OCI-LY7 (cell line): ENCODE measurements around the gene RIMBP2. TPM values are rescaled to one million over a fixed set of nuclear protein-coding genes. Genes with fewer than 3 reads are reported as not detected.

Experiments used
- BruUV-seq: library from RNA; stranded (reverse); fragments of 400-500 nt; replicated peaks from 2 replicates; lab custom pipeline; 2021; lab: Mats Ljungman, UMichigan
- CTCF ChIA-PET: fragments of 300-600 bp; sonication (Branson Sonifier 250); formaldehyde crosslinking; loops from one replicate; lab custom pipeline; 2022; ENCODE audit warnings: antibody characterized with exemption; ENCODE audit not compliant: unreplicated experiment; lab: Charles Lee
- POLR2A ChIA-PET: fragments of 300-600 bp; sonication (Branson Sonifier 250); formaldehyde crosslinking; loops from one replicate; lab custom pipeline; 2022; ENCODE audit warnings: antibody characterized with exemption; lab: Charles Lee
- DNase-seq: peaks from one replicate; pipeline ENCODE4 v3.0.0-alpha.2; 2015; ENCODE audit warnings: low spot score
- H2AFZ ChIP-seq: fragments of 200-600 bp; sonication (generic), shearing (Covaris generic); 2 replicates; pipeline ENCODE4 v1.6.1; 2014; ENCODE audit warnings: mild to moderate bottlenecking, antibody characterized with exemption, low read length, moderate library complexity
- H3K27ac ChIP-seq: fragments of 200-600 bp; sonication (generic); 2 replicates; pipeline ENCODE4 v1.5.1; 2014; ENCODE audit warnings: mixed run types, low read depth, mild to moderate bottlenecking, moderate library complexity, low read length, inconsistent platforms; ENCODE audit not compliant: poor library complexity, severe bottlenecking
- H3K36me3 ChIP-seq: fragments of 200-600 bp; sonication (generic); 2 replicates; pipeline ENCODE4 v1.6.1; 2014; ENCODE audit warnings: mild to moderate bottlenecking, antibody characterized with exemption, low read length, moderate library complexity, mixed read lengths; ENCODE audit not compliant: insufficient read depth
- H3K4me1 ChIP-seq: fragments of 200-600 bp; sonication (generic); 2 replicates; pipeline ENCODE4 v1.5.1; 2014; ENCODE audit warnings: mild to moderate bottlenecking, low read length; ENCODE audit not compliant: insufficient read depth, poor library complexity, severe bottlenecking
- H3K4me2 ChIP-seq: fragments of 200-600 bp; sonication (generic); 2 replicates; pipeline ENCODE4 v1.6.1; 2014; ENCODE audit warnings: mild to moderate bottlenecking, low read length
- H3K4me3 ChIP-seq: fragments of 200-600 bp; sonication (generic); 2 replicates; pipeline ENCODE4 v1.5.1; 2014; ENCODE audit warnings: mild to moderate bottlenecking, low read depth, low read length; ENCODE audit not compliant: poor library complexity, severe bottlenecking
- H3K79me2 ChIP-seq: fragments of 200-600 bp; sonication (generic); 2 replicates; pipeline ENCODE4 v1.6.1; 2016; ENCODE audit warnings: low read depth, mild to moderate bottlenecking, low read length, moderate library complexity, mixed read lengths; ENCODE audit not compliant: insufficient read depth
- H3K9me2 ChIP-seq: fragments of 200-600 bp; sonication (generic); 2 replicates; pipeline ENCODE4 v1.6.1; 2016; ENCODE audit warnings: mild to moderate bottlenecking, low read length, mixed read lengths; ENCODE audit not compliant: insufficient read depth
- H3K9me3 ChIP-seq: fragments of 200-600 bp; sonication (generic); 2 replicates; pipeline ENCODE4 v1.6.1; 2014; ENCODE audit warnings: mild to moderate bottlenecking, mixed run types, low read length, mixed read lengths
- H4K20me1 ChIP-seq: fragments of 200-600 bp; sonication (generic); 2 replicates; pipeline ENCODE4 v1.6.1; 2014; ENCODE audit warnings: mild to moderate bottlenecking, antibody characterized with exemption, low read length, moderate library complexity, mixed read lengths; ENCODE audit not compliant: insufficient read depth
- CTCF ChIP-seq: fragments of 200-600 bp; sonication (generic); conservative IDR thresholded peaks from 2 replicates; pipeline ENCODE4 v1.5.1; 2014; ENCODE audit warnings: mild to moderate bottlenecking, antibody characterized with exemption, low read length, moderate library complexity, mixed read lengths
- EZH2phosphoT487 ChIP-seq: fragments of 200-600 bp; sonication (generic); IDR thresholded peaks from 2 replicates; pipeline ENCODE4 v1.6.1; 2018; ENCODE audit warnings: low read depth, borderline replicate concordance, mild to moderate bottlenecking, mixed run types, antibody characterized with exemption, low read length, moderate library complexity, mixed read lengths
- intact Hi-C: fragments of 100-400 bp; cut with micrococcal nuclease; formaldehyde crosslinking; loops from one replicate; pipeline ENCODE4 v1.10.0; 2022; ENCODE audit not compliant: unreplicated experiment
- total RNA-seq, 2 experiments: library from RNA; depleted of rRNA in 1 of 2; stranded (reverse); fragments of >200 nt in 1 of 2; shearing (Covaris generic) in 1 of 2; gene quantifications; 2 replicates each; pipeline ENCODE4 v1.2.3, GENCODE V29; 2014 to 2022

RIMBP2 gene
- total RNA-seq, 2 experiments from 2014 or later: not detected

GRCh38 chr12:130592641-130593040 is 123.5 kb downstream of the RIMBP2 start:
- no peaks in the 10 kb centered on the region for H3K4me1 ChIP-seq
- no peaks in the 10 kb centered on the region for H3K36me3 ChIP-seq
- H2AFZ ChIP-seq: no peak overlapping the region
- no peak for DNase-seq
- H3K79me2 ChIP-seq: no peaks in the 10 kb centered on the region
- H3K4me2 ChIP-seq: no peak overlapping the region
- TF ChIP-seq EZH2phosphoT487 (no peak), CTCF (no peak)
- intact Hi-C loops: no loop called here
- CTCF ChIA-PET: no interaction called here
- no peak overlapping the region for H3K4me3 ChIP-seq
- no peaks in the 10 kb centered on the region for H3K9me3 ChIP-seq
- H3K27ac ChIP-seq: no peak overlapping the region
- BruUV-seq: no TSS peak
- POLR2A ChIA-PET: no interaction called here
- H4K20me1 ChIP-seq: no peaks in the 10 kb centered on the region
- H3K9me2 ChIP-seq: no peaks in the 10 kb centered on the region

GRCh38 chr12:130591736-130592135 is 124.4 kb downstream of the RIMBP2 start:
- Histone ChIP-seq H3K36me3 (no peaks in the 10 kb centered on the region), H3K79me2 (no peaks in the 10 kb centered on the region), H4K20me1 (no peaks in the 10 kb centered on the region), H2AFZ (no peak overlapping the region), H3K9me2 (no peaks in the 10 kb centered on the region), H3K27ac (no peak overlapping the region), H3K4me1 (no peaks in the 10 kb centered on the region), H3K4me2 (no peak overlapping the region), H3K4me3 (no peak overlapping the region), H3K9me3 (no peaks in the 10 kb centered on the region)
- no TSS peak for BruUV-seq
- ChIA-PET POLR2A (no interaction called here), CTCF (no interaction called here)
- no peak for DNase-seq
- TF ChIP-seq EZH2phosphoT487 (no peak), CTCF (no peak)
- intact Hi-C loops: no loop called here

GRCh38 chr12:130590685-130591084 is 125.4 kb downstream of the RIMBP2 start:
- ChIA-PET CTCF (no interaction called here), POLR2A (no interaction called here)
- no peaks in the 10 kb centered on the region for H3K4me1 ChIP-seq
- no peaks in the 10 kb centered on the region for H4K20me1 ChIP-seq
- no peak overlapping the region for H3K4me2 ChIP-seq
- no peak for DNase-seq
- BruUV-seq: no TSS peak
- no peaks in the 10 kb centered on the region for H3K36me3 ChIP-seq
- no peaks in the 10 kb centered on the region for H3K9me2 ChIP-seq
- no peaks in the 10 kb centered on the region for H3K79me2 ChIP-seq
- no peak overlapping the region for H3K27ac ChIP-seq
- intact Hi-C loops: no loop called here
- no peak overlapping the region for H2AFZ ChIP-seq
- TF ChIP-seq EZH2phosphoT487: no peak
- TF ChIP-seq CTCF: no peak
- H3K9me3 ChIP-seq: no peaks in the 10 kb centered on the region
- H3K4me3 ChIP-seq: no peak overlapping the region
